HCT116 (cell line): ENCODE measurements around the gene PRKX. TPM values are rescaled to one million over a fixed set of nuclear protein-coding genes. Genes with fewer than 3 reads are reported as not detected.

Source experiments
- ATAC-seq: fragments of 200-7000 bp; cut with Tn5 transposase; 2 replicates; pipeline ENCODE4 v1.9.1; 2020; ENCODE audit warnings: mild to moderate bottlenecking, moderate library complexity
- BruUV-seq: library from RNA; stranded (reverse); fragments of 400-500 nt; replicated peaks from 2 replicates; lab custom pipeline; 2021; lab: Mats Ljungman, UMichigan
- CTCF ChIA-PET: fragments of 300-600 bp; sonication (Branson Sonifier 250); formaldehyde crosslinking; loops from one replicate; lab custom pipeline; 2021; ENCODE audit warnings: antibody characterized with exemption; lab: Charles Lee
- POLR2A ChIA-PET: fragments of 300-600, 350-600 bp; sonication (Branson Sonifier 250); formaldehyde crosslinking; loops from one replicate; lab custom pipeline; 2021; ENCODE audit warnings: antibody characterized with exemption; lab: Charles Lee
- RAD21 ChIA-PET, 2 experiments: fragments of 300-600 bp; sonication (Branson Sonifier 250); formaldehyde crosslinking; loops; one replicate each; lab custom pipeline; 2023; ENCODE audit warnings: low total read pairs in 2 of 2; ENCODE audit not compliant: uncharacterized antibody in 2 of 2, unreplicated experiment in 2 of 2, low non-redundant PET in 1 of 2; lab: Charles Lee
- DNase-seq: peaks from one replicate; pipeline ENCODE4 v3.0.0-alpha.2; 2010; ENCODE audit warnings: low read depth, low spot score
- H2AFZ ChIP-seq: fragments of 200-600 bp; shearing (Covaris generic), sonication (generic); 2 replicates; pipeline ENCODE4 v1.6.1; 2017; ENCODE audit warnings: low read depth, mixed run types, mixed read lengths, antibody characterized with exemption, low read length; ENCODE audit not compliant: poor library complexity, severe bottlenecking
- H3K27ac ChIP-seq: 2 replicates; pipeline ENCODE4 v1.5.1; 2012; ENCODE audit warnings: low read depth, low read length
- H3K27me3 ChIP-seq: fragments of 200-600 bp; sonication (generic); 2 replicates; pipeline ENCODE4 v1.6.1; 2016; ENCODE audit warnings: mixed run types, low read length, mixed read lengths; ENCODE audit not compliant: insufficient read depth
- H3K36me3 ChIP-seq, 2 experiments: fragments of 200-500 bp in 1 of 2; fragments of 200-600 bp in 1 of 2; sonication (Bioruptor generic) in 1 of 2; sonication (generic) in 1 of 2; 2 replicates each; pipeline versions ENCODE4 v1.5.1 to v1.6.1; 2014 to 2016; ENCODE audit warnings: low read length in 2 of 2, inconsistent platforms in 1 of 2, mixed read lengths in 1 of 2, mixed run types in 1 of 2; ENCODE audit not compliant: insufficient read depth in 2 of 2, control insufficient read depth in 1 of 2
- H3K4me1 ChIP-seq, 2 experiments: fragments of 200-600 bp in 1 of 2; sonication (generic) in 1 of 2; 2 replicates each; pipeline versions ENCODE4 v1.5.1 to v1.6.1; 2012 to 2017; ENCODE audit warnings: low read length in 2 of 2, inconsistent platforms in 1 of 2, mild to moderate bottlenecking in 1 of 2, mixed read lengths in 1 of 2, mixed run types in 1 of 2, moderate library complexity in 1 of 2; ENCODE audit not compliant: insufficient read depth in 2 of 2, control insufficient read depth in 1 of 2
- H3K4me2 ChIP-seq: fragments of 200-600 bp; sonication (generic); 2 replicates; pipeline ENCODE4 v1.6.1; 2017; ENCODE audit warnings: mixed run types, low read length, mixed read lengths
- H3K4me3 ChIP-seq, 2 experiments: fragments of 200-600 bp in 1 of 2; sonication (generic) in 1 of 2; replicated peaks in 1 of 2; 2 replicates each; pipeline ENCODE4 v1.5.1; 2011 to 2016; ENCODE audit warnings: low read length in 2 of 2, control low read depth in 1 of 2, low read depth in 1 of 2, mild to moderate bottlenecking in 1 of 2, mixed read lengths in 1 of 2, mixed run types in 1 of 2
- H3K79me2 ChIP-seq: fragments of 200-600 bp; sonication (generic); 2 replicates; pipeline ENCODE4 v1.6.1; 2017; ENCODE audit warnings: mild to moderate bottlenecking, mixed run types, low read length, moderate library complexity, mixed read lengths; ENCODE audit not compliant: insufficient read depth
- H3K9ac ChIP-seq: fragments of 200-600 bp; sonication (generic); 2 replicates; pipeline ENCODE4 v1.6.1; 2016; ENCODE audit warnings: low read length, mixed read lengths
- H3K9me2 ChIP-seq: fragments of 200-600 bp; sonication (generic), shearing (Covaris generic); 2 replicates; pipeline ENCODE4 v1.6.1; 2017; ENCODE audit warnings: mixed run types, mild to moderate bottlenecking, moderate library complexity; ENCODE audit not compliant: insufficient read depth
- H3K9me3 ChIP-seq, 2 experiments: fragments of 200-500 bp in 1 of 2; fragments of 200-600 bp in 1 of 2; sonication (Bioruptor generic) in 1 of 2; sonication (generic) in 1 of 2; 2 replicates each; pipeline ENCODE4 v1.6.1; 2014 to 2017; ENCODE audit warnings: low read length in 2 of 2, mixed read lengths in 2 of 2, inconsistent platforms in 1 of 2, low read depth in 1 of 2, mild to moderate bottlenecking in 1 of 2, mixed run types in 1 of 2, moderate library complexity in 1 of 2; ENCODE audit not compliant: control insufficient read depth in 1 of 2, insufficient read depth in 1 of 2
- H4K20me1 ChIP-seq: fragments of 200-600 bp; sonication (generic), shearing (Covaris generic); 2 replicates; pipeline ENCODE4 v1.6.1; 2017; ENCODE audit warnings: mixed run types, mild to moderate bottlenecking, moderate library complexity; ENCODE audit not compliant: insufficient read depth
- CBX3 ChIP-seq: IDR thresholded peaks from 2 replicates; pipeline ENCODE4 v1.6.1; 2012; ENCODE audit warnings: low read depth
- CEBPB ChIP-seq: IDR thresholded peaks from 2 replicates; pipeline ENCODE4 v1.6.1; 2012; ENCODE audit warnings: low read depth
- CTCF ChIP-seq, 3 experiments: fragments of 200-600 bp in 1 of 3; sonication (generic) in 1 of 3; IDR thresholded peaks in 2 of 3; conservative IDR thresholded peaks in 1 of 3; 2 replicates each; pipeline ENCODE4 v1.5.1; 2012 to 2017; ENCODE audit warnings: low read depth in 2 of 3, low read length in 2 of 3, antibody characterized with exemption in 1 of 3, borderline replicate concordance in 1 of 3, control low read depth in 1 of 3, mild to moderate bottlenecking in 1 of 3, mixed read lengths in 1 of 3, mixed run types in 1 of 3, moderate library complexity in 1 of 3; ENCODE audit not compliant: insufficient read depth in 1 of 3
- EGR1 ChIP-seq: IDR thresholded peaks from 2 replicates; pipeline ENCODE4 v1.6.1; 2012; ENCODE audit warnings: low read depth
- ELF1 ChIP-seq: IDR thresholded peaks from 2 replicates; pipeline ENCODE4 v1.6.1; 2012; ENCODE audit warnings: low read depth, borderline replicate concordance
- EZH2 ChIP-seq: fragments of 200-600 bp; sonication (generic); IDR thresholded peaks from 2 replicates; pipeline ENCODE4 v1.6.1; 2017; ENCODE audit warnings: antibody characterized with exemption, mixed run types
- FOSL1 ChIP-seq: IDR thresholded peaks from 2 replicates; pipeline ENCODE4 v1.6.1; 2012; ENCODE audit warnings: low read depth
- JUND ChIP-seq: IDR thresholded peaks from 2 replicates; pipeline ENCODE4 v1.6.1; 2012
- POLR2A ChIP-seq: IDR thresholded peaks from 2 replicates; pipeline ENCODE4 v1.7.0; 2011; ENCODE audit warnings: borderline replicate concordance; ENCODE audit not compliant: insufficient read depth, insufficient read length; ENCODE audit errors: extremely low read depth
- POLR2AphosphoS5 ChIP-seq: IDR thresholded peaks from 2 replicates; pipeline ENCODE4 v1.6.1; 2011; ENCODE audit warnings: mild to moderate bottlenecking, low read depth, low read length, moderate library complexity
- SIN3A ChIP-seq: IDR thresholded peaks from 2 replicates; pipeline ENCODE4 v1.6.1; 2012; ENCODE audit warnings: low read depth
- SP1 ChIP-seq: IDR thresholded peaks from 2 replicates; pipeline ENCODE4 v1.6.1; 2012; ENCODE audit warnings: low read depth
- SRF ChIP-seq: IDR thresholded peaks from 2 replicates; pipeline ENCODE4 v1.6.1; 2012; ENCODE audit warnings: low read depth
- TCF7L2 ChIP-seq: IDR thresholded peaks from 2 replicates; pipeline ENCODE4 v1.7.0; 2011; ENCODE audit warnings: borderline replicate concordance, inconsistent platforms; ENCODE audit not compliant: insufficient read depth, insufficient read length; ENCODE audit errors: extremely low read depth
- YY1 ChIP-seq: IDR thresholded peaks from 2 replicates; pipeline ENCODE4 v1.6.1; 2011; ENCODE audit warnings: low read length, low read depth, moderate library complexity, mild to moderate bottlenecking; ENCODE audit not compliant: insufficient replicate concordance; ENCODE audit errors: extremely low read depth
- ZBTB33 ChIP-seq: IDR thresholded peaks from 2 replicates; pipeline ENCODE4 v1.6.1; 2011; ENCODE audit warnings: mild to moderate bottlenecking, low read length, moderate library complexity; ENCODE audit not compliant: insufficient replicate concordance; ENCODE audit errors: extremely low read depth
- ZFX ChIP-seq: fragments of 450-650 bp; IDR thresholded peaks from 2 replicates; pipeline ENCODE4 v1.6.1; 2017
- ZNF274 ChIP-seq: fragments of 200-500 bp; sonication (Bioruptor generic); IDR thresholded peaks from 2 replicates; pipeline ENCODE4 v1.6.1; 2014; ENCODE audit warnings: mild to moderate bottlenecking, low read depth, low read length, inconsistent platforms
- intact Hi-C: fragments of 100-400 bp; cut with micrococcal nuclease; formaldehyde crosslinking; loops from 2 replicates; pipeline ENCODE4 v1.10.0; 2022
- total RNA-seq: library from RNA; stranded (reverse); gene quantifications from one replicate; pipeline ENCODE4 v1.2.1, GENCODE V29; 2021; ENCODE audit not compliant: unreplicated experiment
- TF ChIP-seq, protein P1 (sequence below): IDR thresholded peaks from 2 replicates; pipeline ENCODE4 v1.6.1; 2012; ENCODE audit warnings: low read depth
- TF ChIP-seq, protein P2 (sequence below): IDR thresholded peaks from 2 replicates; pipeline ENCODE4 v1.6.1; 2012

Gene PRKX
- total RNA-seq, 1 experiment from 2014 or later: 26.7 TPM

GRCh38 chrX:3653111-3653510 lies 60.3 kb downstream of the PRKX start:
- Histone ChIP-seq H3K4me1 (no peaks in the 10 kb centered on the region), H3K27me3 (no peaks in the 10 kb centered on the region), H3K4me3 (no peak overlapping the region), H3K36me3 (no peaks in the 10 kb centered on the region), H3K9me3 (no peaks in the 10 kb centered on the region), H3K79me2 (no peaks in the 10 kb centered on the region), H3K27ac (no peak overlapping the region), H4K20me1 (no peaks in the 10 kb centered on the region), H2AFZ (no peak overlapping the region), H3K9me2 (no peaks in the 10 kb centered on the region), H3K4me2 (no peak overlapping the region), H3K9ac (no peak overlapping the region)
- TF ChIP-seq POLR2A (no peak), ELF1 (no peak), TCF7L2 (no peak), SIN3A (no peak), ZBTB33 (no peak), SP1 (no peak), EZH2 (no peak), ZFX (no peak), CTCF (IDR thresholded peaks at IDR 0.05 in 2 of 3, conservative IDR thresholded peaks at IDR 0.05 in 1 of 3; ENCODE audit: borderline replicate concordance in 1 of 3, insufficient read depth in 1 of 3, low read depth in 2 of 3, low read length in 2 of 3) (no peak), ZNF274 (no peak), SRF (no peak), JUND (no peak), CBX3 (no peak), CEBPB (no peak), POLR2AphosphoS5 (no peak), YY1 (no peak), EGR1 (no peak), FOSL1 (no peak)
- TF ChIP-seq, protein P1, sequence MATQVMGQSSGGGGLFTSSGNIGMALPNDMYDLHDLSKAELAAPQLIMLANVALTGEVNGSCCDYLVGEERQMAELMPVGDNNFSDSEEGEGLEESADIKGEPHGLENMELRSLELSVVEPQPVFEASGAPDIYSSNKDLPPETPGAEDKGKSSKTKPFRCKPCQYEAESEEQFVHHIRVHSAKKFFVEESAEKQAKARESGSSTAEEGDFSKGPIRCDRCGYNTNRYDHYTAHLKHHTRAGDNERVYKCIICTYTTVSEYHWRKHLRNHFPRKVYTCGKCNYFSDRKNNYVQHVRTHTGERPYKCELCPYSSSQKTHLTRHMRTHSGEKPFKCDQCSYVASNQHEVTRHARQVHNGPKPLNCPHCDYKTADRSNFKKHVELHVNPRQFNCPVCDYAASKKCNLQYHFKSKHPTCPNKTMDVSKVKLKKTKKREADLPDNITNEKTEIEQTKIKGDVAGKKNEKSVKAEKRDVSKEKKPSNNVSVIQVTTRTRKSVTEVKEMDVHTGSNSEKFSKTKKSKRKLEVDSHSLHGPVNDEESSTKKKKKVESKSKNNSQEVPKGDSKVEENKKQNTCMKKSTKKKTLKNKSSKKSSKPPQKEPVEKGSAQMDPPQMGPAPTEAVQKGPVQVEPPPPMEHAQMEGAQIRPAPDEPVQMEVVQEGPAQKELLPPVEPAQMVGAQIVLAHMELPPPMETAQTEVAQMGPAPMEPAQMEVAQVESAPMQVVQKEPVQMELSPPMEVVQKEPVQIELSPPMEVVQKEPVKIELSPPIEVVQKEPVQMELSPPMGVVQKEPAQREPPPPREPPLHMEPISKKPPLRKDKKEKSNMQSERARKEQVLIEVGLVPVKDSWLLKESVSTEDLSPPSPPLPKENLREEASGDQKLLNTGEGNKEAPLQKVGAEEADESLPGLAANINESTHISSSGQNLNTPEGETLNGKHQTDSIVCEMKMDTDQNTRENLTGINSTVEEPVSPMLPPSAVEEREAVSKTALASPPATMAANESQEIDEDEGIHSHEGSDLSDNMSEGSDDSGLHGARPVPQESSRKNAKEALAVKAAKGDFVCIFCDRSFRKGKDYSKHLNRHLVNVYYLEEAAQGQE: no peak
- TF ChIP-seq, protein P2, sequence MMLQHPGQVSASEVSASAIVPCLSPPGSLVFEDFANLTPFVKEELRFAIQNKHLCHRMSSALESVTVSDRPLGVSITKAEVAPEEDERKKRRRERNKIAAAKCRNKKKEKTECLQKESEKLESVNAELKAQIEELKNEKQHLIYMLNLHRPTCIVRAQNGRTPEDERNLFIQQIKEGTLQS: no peak
- intact Hi-C loops: loop anchor here (10.0 kb wide), 1 partner anchor 142 kb away; no protein-coding TSS in a partner anchor
- DNase-seq (no peak), ATAC-seq (no peak)
- RAD21 ChIA-PET: no interaction called here
- POLR2A ChIA-PET: no interaction called here
- BruUV-seq: no TSS peak
- CTCF ChIA-PET: no interaction called here
